ENCODE measurements around the gene TMPRSS6. TPM values are rescaled to one million over a fixed set of nuclear protein-coding genes. Genes with fewer than 3 reads are reported as not detected.

Gene TMPRSS6
- total RNA-seq, 4 donors from 2014 or later, result under 0.01 to 0.09 TPM; not detected in 2

DNA sequence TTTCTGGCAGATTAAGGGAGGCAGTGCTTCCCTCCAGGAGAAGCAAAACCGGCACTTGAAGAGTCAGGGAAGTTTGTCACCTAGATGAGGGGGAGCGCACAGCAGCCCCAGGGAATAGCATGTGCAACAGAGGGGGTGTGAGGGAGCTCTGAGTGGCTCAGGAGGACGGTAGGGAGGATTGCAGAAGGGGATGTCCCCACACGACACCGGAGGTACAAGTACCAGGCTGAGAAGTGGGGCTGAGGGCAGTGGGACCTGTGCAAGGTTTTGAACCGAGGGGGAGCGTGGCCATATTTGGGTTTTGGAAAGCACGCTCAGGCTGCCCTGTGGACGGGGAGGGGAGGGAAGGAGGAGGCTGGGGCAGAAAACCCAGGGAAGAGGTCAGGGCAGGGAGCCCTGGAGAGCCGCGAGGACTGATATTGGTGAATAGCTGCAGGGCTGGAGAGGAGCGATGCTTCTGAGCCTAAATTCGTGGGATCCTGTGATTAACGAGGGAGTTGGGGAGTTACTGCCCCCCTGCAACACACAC is 17.9 kb upstream of the TMPRSS6 start:
- intact Hi-C loops (cut with DNase I), result no loop called here
- peaks cover 5 to 31% (median 7%) of the 10 kb centered on the region in 3 donors for H3K4me1 ChIP-seq
- WGBS, 2 donors, result 72 to 73% methylated on average over 10 to 14 of the region's 14 CpGs
- H3K36me3 ChIP-seq, result no peaks in the 10 kb centered on the region
- TF ChIP-seq POLR2A (IDR thresholded peaks at IDR 0.05) (no peak), CTCF (IDR thresholded peaks at IDR 0.05) (no peak)
- H3K27ac ChIP-seq, result no peak overlapping the region
- no peaks in the 10 kb centered on the region for H3K9me3 ChIP-seq
- DNase-seq, result no peak
- H3K27me3 ChIP-seq, result peaks cover 0 to 9% (median 0%) of the 10 kb centered on the region in 4 donors
- no peak overlapping the region for H3K4me3 ChIP-seq

- Histone ChIP-seq H3K27me3 (peaks cover 0 to 9% (median 0%) of the 10 kb centered on the region in 4 donors), H3K36me3 (no peaks in the 10 kb centered on the region), H3K4me1 (peaks cover 5 to 35% (median 8%) of the 10 kb centered on the region in 3 donors), H3K9me3 (no peaks in the 10 kb centered on the region), H3K27ac (no peak overlapping the region), H3K4me3 (no peak overlapping the region)
- intact Hi-C loops (cut with DNase I), result no loop called here
- DNase-seq, result no peak
- peak in 1 of 6 experiments; percentile 34 for TF ChIP-seq CTCF (IDR thresholded peaks at IDR 0.05)
- TF ChIP-seq POLR2A (IDR thresholded peaks at IDR 0.05), result no peak
- WGBS, 2 donors, result no CpG with 5 or more reads among the region's 5 CpGs
These were observed 17.4 kb upstream of the TMPRSS6 start for GRCh38 chr22:37126882-37127281.

- Histone ChIP-seq H3K27me3 (peaks cover 0 to 9% (median 0%) of the 10 kb centered on the region in 4 donors), H3K4me1 (peaks cover 5 to 35% (median 10%) of the 10 kb centered on the region in 3 donors), H3K9me3 (no peaks in the 10 kb centered on the region), H3K27ac (no peak overlapping the region), H3K36me3 (no peaks in the 10 kb centered on the region), H3K4me3 (no peak overlapping the region)
- TF ChIP-seq POLR2A (IDR thresholded peaks at IDR 0.05) (no peak), CTCF (IDR thresholded peaks at IDR 0.05) (no peak)
- DNase-seq, result no peak
- WGBS, 2 donors, result 70 to 83% methylated on average over 2 to 7 of the region's 7 CpGs
- intact Hi-C loops (cut with DNase I), result no loop called here
These were observed 16.9 kb upstream of the TMPRSS6 start for GRCh38 chr22:37126383-37126782.

- no peak for DNase-seq
- Histone ChIP-seq H3K36me3 (no peaks in the 10 kb centered on the region), H3K27me3 (peaks cover 0 to 3% (median 0%) of the 10 kb centered on the region in 4 donors), H3K27ac (no peak overlapping the region), H3K4me3 (no peak overlapping the region), H3K9me3 (no peaks in the 10 kb centered on the region), H3K4me1 (peaks cover 0 to 15% (median 3%) of the 10 kb centered on the region in 3 donors)
- intact Hi-C loops (cut with DNase I), result no loop called here
- 86% methylated on average over 3 of the region's 7 CpGs; no CpG with 5 or more reads in 1 of the 2 donors for WGBS, 2 donors
- TF ChIP-seq POLR2A (IDR thresholded peaks at IDR 0.05) (no peak), CTCF (IDR thresholded peaks at IDR 0.05) (no peak)
These were observed 14.1 kb upstream of the TMPRSS6 start for GRCh38 chr22:37123649-37124048.

DNA sequence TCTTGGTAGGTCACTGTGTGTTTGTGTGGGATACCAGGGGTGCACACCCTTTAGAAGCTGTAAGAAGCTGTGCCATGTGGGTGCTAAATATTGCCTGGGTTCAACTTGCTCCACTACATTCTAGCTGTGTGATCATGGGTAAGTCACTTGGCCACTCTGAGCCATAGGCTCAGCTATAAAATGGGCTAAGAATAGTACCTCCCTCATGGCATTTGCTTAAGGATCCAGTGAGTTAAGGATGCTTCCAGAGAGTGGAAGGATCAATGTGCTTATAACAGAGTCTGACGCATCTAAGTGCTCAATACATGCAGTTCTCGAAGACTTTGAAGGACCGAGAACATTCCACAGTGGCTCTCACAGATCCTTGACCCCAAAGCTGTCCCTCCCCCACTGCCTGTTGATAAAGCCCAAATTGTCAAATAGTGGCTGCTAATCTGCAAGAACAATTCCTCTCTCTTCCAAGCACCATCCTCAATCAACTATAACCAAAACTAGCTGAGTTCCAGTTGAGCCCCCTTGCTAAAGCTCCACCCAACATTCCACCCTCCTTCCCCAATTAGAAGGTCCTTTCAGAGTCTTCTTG is 13.2 kb upstream of the TMPRSS6 start:
- Histone ChIP-seq H3K36me3 (no peaks in the 10 kb centered on the region), H3K4me1 (peaks cover 0 to 15% (median 3%) of the 10 kb centered on the region in 3 donors), H3K9me3 (no peaks in the 10 kb centered on the region), H3K27ac (peak overlapping the region in 2 of 4 donors; percentile 28 to 68), H3K27me3 (no peaks in the 10 kb centered on the region), H3K4me3 (no peak overlapping the region)
- TF ChIP-seq POLR2A (IDR thresholded peaks at IDR 0.05) (no peak), CTCF (IDR thresholded peaks at IDR 0.05) (no peak)
- WGBS, 2 donors, result 81 to 88% methylated on average over 3 of the region's 3 CpGs
- intact Hi-C loops (cut with DNase I), result no loop called here
- no peak for DNase-seq

Data from esophagus squamous epithelium (tissue), 5 donors.